SU-DHL-6 (cell line): ENCODE data around the gene IFNAR2.

Experiments
- H2AFZ ChIP-seq: fragments of 200-600 bp; sonication (generic); 2 replicates; pipeline ENCODE4 v1.6.1; 2014; ENCODE audit warnings: low read depth, mild to moderate bottlenecking, moderate library complexity, mixed read lengths, antibody characterized with exemption, low read length; ENCODE audit not compliant: severe bottlenecking
- H3F3A ChIP-seq: fragments of 200-600 bp; shearing (Covaris generic); 2 replicates; pipeline ENCODE4 v1.6.0; 2016; ENCODE audit warnings: antibody characterized with exemption, mild to moderate bottlenecking; ENCODE audit not compliant: insufficient read depth
- H3K27ac ChIP-seq: fragments of 200-600 bp; sonication (generic); 2 replicates; pipeline ENCODE4 v1.5.1; 2016; ENCODE audit warnings: low read depth, mild to moderate bottlenecking, low read length, moderate library complexity, mixed read lengths
- H3K27me3 ChIP-seq: fragments of 200-600 bp; sonication (generic), shearing (Covaris generic); 2 replicates; pipeline ENCODE4 v1.6.0; 2014; ENCODE audit warnings: mild to moderate bottlenecking, low read length
- H3K36me3 ChIP-seq: fragments of 200-600 bp; sonication (generic); 2 replicates; pipeline ENCODE4 v1.6.1; 2014; ENCODE audit warnings: mild to moderate bottlenecking, low read length, mixed read lengths
- H3K4me2 ChIP-seq: fragments of 300-600, 200-600 bp; shearing (Covaris generic), sonication (generic); 2 replicates; pipeline ENCODE4 v1.6.0; 2014; ENCODE audit warnings: low read length, low read depth, mild to moderate bottlenecking; ENCODE audit not compliant: poor library complexity, severe bottlenecking
- H3K4me3 ChIP-seq: fragments of 200-600 bp; sonication (generic); 2 replicates; pipeline ENCODE4 v1.5.1; 2014; ENCODE audit warnings: antibody characterized with exemption, low read length, mild to moderate bottlenecking, mixed read lengths; ENCODE audit not compliant: insufficient read depth, poor library complexity, severe bottlenecking
- H3K79me2 ChIP-seq: fragments of 200-600 bp; sonication (generic); 2 replicates; pipeline ENCODE4 v1.6.1; 2014; ENCODE audit warnings: mild to moderate bottlenecking, low read length, moderate library complexity; ENCODE audit not compliant: insufficient read depth
- H3K9ac ChIP-seq: fragments of 200-600 bp; sonication (generic); 2 replicates; pipeline ENCODE4 v1.7.0; 2014; ENCODE audit warnings: mild to moderate bottlenecking, low read length
- H3K9me2 ChIP-seq: fragments of 200-600 bp; sonication (generic); replicated peaks from 2 replicates; pipeline ENCODE4 v1.6.1; 2014; ENCODE audit warnings: low read length; ENCODE audit not compliant: insufficient read depth
- H3K9me3 ChIP-seq: fragments of 200-600 bp; sonication (generic); 2 replicates; pipeline ENCODE4 v1.6.1; 2014; ENCODE audit warnings: low read length, mixed read lengths; ENCODE audit not compliant: insufficient read depth
- H4K20me1 ChIP-seq: fragments of 200-600 bp; sonication (generic); 2 replicates; pipeline ENCODE4 v1.6.1; 2014; ENCODE audit warnings: low read depth, mild to moderate bottlenecking, antibody characterized with exemption, low read length, moderate library complexity, mixed read lengths
- EZH2phosphoT487 ChIP-seq: fragments of 200-600 bp; sonication (generic), shearing (Covaris generic); conservative IDR thresholded peaks from 2 replicates; pipeline ENCODE4 v1.6.1; 2018; ENCODE audit warnings: mild to moderate bottlenecking, antibody characterized with exemption, low read length, moderate library complexity, mixed read lengths
- TF ChIP-seq, protein P1 (sequence below): fragments of 200-600 bp; sonication (generic); IDR thresholded peaks from one replicate; pipeline ENCODE4 v1.5.1; 2017; ENCODE audit warnings: antibody characterized with exemption, mild to moderate bottlenecking, low read length, moderate library complexity; ENCODE audit not compliant: insufficient read depth, poor library complexity, severe bottlenecking

Gene IFNAR2

DNA sequence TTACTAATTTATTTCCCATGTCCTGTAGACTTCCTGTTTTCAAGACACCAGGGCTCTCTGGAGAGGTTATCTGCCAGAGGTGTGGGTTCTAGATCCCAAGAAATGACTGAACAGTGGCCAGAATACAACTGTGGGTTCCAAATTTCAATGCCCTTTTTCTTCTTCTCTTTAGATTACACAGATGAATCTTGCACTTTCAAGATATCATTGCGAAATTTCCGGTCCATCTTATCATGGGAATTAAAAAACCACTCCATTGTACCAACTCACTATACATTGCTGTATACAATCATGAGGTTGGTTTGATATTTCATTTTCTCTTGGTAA lies 15.0 kb downstream of the IFNAR2 start:
- peaks cover 32% of the 10 kb centered on the region for H3K36me3 ChIP-seq
- H3K4me2 ChIP-seq, result no peak overlapping the region
- H2AFZ ChIP-seq, result no peak overlapping the region
- H3K27me3 ChIP-seq, result no peaks in the 10 kb centered on the region
- no peak overlapping the region for H3K27ac ChIP-seq
- no peaks in the 10 kb centered on the region for H3K9me3 ChIP-seq
- no peaks in the 10 kb centered on the region for H3K9me2 ChIP-seq
- no peak overlapping the region for H3K9ac ChIP-seq
- H4K20me1 ChIP-seq, result no peaks in the 10 kb centered on the region
- H3K79me2 ChIP-seq, result peaks cover 29% of the 10 kb centered on the region
- no peaks in the 10 kb centered on the region for H3F3A ChIP-seq
- TF ChIP-seq EZH2phosphoT487, result no peak
- TF ChIP-seq, protein P1, sequence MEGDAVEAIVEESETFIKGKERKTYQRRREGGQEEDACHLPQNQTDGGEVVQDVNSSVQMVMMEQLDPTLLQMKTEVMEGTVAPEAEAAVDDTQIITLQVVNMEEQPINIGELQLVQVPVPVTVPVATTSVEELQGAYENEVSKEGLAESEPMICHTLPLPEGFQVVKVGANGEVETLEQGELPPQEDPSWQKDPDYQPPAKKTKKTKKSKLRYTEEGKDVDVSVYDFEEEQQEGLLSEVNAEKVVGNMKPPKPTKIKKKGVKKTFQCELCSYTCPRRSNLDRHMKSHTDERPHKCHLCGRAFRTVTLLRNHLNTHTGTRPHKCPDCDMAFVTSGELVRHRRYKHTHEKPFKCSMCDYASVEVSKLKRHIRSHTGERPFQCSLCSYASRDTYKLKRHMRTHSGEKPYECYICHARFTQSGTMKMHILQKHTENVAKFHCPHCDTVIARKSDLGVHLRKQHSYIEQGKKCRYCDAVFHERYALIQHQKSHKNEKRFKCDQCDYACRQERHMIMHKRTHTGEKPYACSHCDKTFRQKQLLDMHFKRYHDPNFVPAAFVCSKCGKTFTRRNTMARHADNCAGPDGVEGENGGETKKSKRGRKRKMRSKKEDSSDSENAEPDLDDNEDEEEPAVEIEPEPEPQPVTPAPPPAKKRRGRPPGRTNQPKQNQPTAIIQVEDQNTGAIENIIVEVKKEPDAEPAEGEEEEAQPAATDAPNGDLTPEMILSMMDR, result no peak
- no peak overlapping the region for H3K4me3 ChIP-seq

DNA sequence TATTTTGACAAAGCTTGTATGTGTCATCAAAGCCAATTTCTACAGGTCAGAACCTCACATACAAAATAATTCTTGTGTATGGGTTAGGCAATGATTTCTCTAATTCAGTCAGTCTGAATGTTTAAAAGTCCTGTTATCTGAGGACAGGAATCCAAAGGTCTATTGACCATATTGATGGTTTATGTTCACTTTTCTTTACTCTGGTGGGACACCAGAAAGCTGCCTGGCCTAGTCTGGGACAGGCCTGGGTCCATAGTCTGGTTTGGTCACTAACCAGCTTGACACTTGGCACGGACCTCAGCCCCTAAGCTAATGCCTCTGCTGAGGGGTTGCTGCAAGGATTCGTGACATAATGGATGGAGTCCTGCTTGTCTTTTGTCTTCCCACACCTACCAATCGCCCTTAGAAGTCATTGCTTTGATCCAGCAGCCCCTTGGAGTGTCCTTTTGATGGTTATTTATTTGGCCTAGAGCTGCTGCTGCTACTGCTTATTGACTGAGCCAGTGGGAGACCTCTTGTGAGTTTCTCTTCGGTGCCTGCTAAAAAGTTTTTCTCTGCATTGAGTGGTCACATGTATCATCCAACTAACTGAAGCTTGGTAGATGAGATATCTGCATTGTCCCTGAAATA lies 15.7 kb downstream of the IFNAR2 start:
- no peak overlapping the region for H3K9ac ChIP-seq
- no peaks in the 10 kb centered on the region for H3F3A ChIP-seq
- H3K36me3 ChIP-seq, result peaks cover 39% of the 10 kb centered on the region
- H3K79me2 ChIP-seq, result peaks cover 22% of the 10 kb centered on the region
- no peaks in the 10 kb centered on the region for H3K9me3 ChIP-seq
- H2AFZ ChIP-seq, result no peak overlapping the region
- no peaks in the 10 kb centered on the region for H3K27me3 ChIP-seq
- no peaks in the 10 kb centered on the region for H4K20me1 ChIP-seq
- no peaks in the 10 kb centered on the region for H3K9me2 ChIP-seq
- TF ChIP-seq, protein P1, result no peak
- no peak for TF ChIP-seq EZH2phosphoT487
- no peak overlapping the region for H3K27ac ChIP-seq
- H3K4me2 ChIP-seq, result no peak overlapping the region
- H3K4me3 ChIP-seq, result no peak overlapping the region

DNA sequence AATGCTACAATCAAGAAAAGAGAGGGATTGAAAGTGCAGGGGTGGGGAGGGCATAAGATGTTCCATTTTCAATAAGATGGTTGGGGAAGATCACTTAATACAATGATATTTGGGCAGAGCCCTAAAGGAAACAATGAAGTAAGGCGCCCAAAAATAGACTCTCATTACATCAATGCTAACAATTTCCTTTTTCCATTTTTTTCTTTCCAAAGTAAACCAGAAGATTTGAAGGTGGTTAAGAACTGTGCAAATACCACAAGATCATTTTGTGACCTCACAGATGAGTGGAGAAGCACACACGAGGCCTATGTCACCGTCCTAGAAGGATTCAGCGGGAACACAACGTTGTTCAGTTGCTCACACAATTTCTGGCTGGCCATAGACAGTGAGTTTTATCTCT lies 16.8 kb downstream of the IFNAR2 start:
- Histone ChIP-seq H3K27me3 (no peaks in the 10 kb centered on the region), H3K9me2 (no peaks in the 10 kb centered on the region), H4K20me1 (no peaks in the 10 kb centered on the region), H3K27ac (no peak overlapping the region), H3K36me3 (peaks cover 39% of the 10 kb centered on the region), H3K9ac (no peak overlapping the region), H2AFZ (no peak overlapping the region), H3K4me3 (no peak overlapping the region), H3K79me2 (peaks cover 11% of the 10 kb centered on the region), H3K4me2 (no peak overlapping the region), H3F3A (no peaks in the 10 kb centered on the region), H3K9me3 (no peaks in the 10 kb centered on the region)
- TF ChIP-seq, protein P1, result no peak
- TF ChIP-seq EZH2phosphoT487, result no peak
